ENCODE measurements around the gene TYK2.

- TF ChIP-seq CTCF (conservative IDR thresholded peaks at IDR 0.05; ENCODE audit: low read depth, low read length) (no peak), EZH2 (IDR thresholded peaks at IDR 0.05; ENCODE audit: borderline replicate concordance, low read depth, low read length, poor library complexity, severe bottlenecking) (no peak)
These were observed 2.2 kb downstream of the TYK2 start for GRCh38 chr19:10378124-10378523.
